Hepatocyte (in vitro differentiated cells): ENCODE measurements around the gene ABCC6. TPM values are rescaled to one million over a fixed set of nuclear protein-coding genes. Genes with fewer than 3 reads are reported as not detected.

Experiments
- DNase-seq: peaks from one replicate; pipeline ENCODE4 v3.0.0-alpha.2; 2016; ENCODE audit warnings: low spot score
- H2AFZ ChIP-seq: fragments of 200-600 bp; sonication (generic); 2 replicates; pipeline ENCODE4 v1.6.0; 2016; ENCODE audit warnings: antibody characterized with exemption, mild to moderate bottlenecking
- H3K27ac ChIP-seq: fragments of 200-600 bp; sonication (generic); 2 replicates; pipeline ENCODE4 v1.5.1; 2016; ENCODE audit warnings: mild to moderate bottlenecking
- H3K27me3 ChIP-seq: fragments of 200-600 bp; sonication (generic); 2 replicates; pipeline ENCODE4 v1.6.1; 2016
- H3K36me3 ChIP-seq: fragments of 200-600 bp; sonication (generic); replicated peaks from 2 replicates; pipeline ENCODE4 v1.5.1; 2016; ENCODE audit warnings: low read depth; ENCODE audit not compliant: insufficient read depth
- H3K4me1 ChIP-seq: fragments of 200-600 bp; sonication (generic); 2 replicates; pipeline ENCODE4 v1.5.1; 2016; ENCODE audit warnings: mild to moderate bottlenecking, moderate library complexity; ENCODE audit not compliant: insufficient read depth
- H3K4me2 ChIP-seq: fragments of 200-600 bp; sonication (generic); 2 replicates; pipeline ENCODE4 v1.6.0; 2016
- H3K4me3 ChIP-seq: fragments of 200-600 bp; sonication (generic); 2 replicates; pipeline ENCODE4 v1.5.1; 2016; ENCODE audit warnings: mild to moderate bottlenecking
- H3K79me2 ChIP-seq: fragments of 200-600 bp; sonication (generic); 2 replicates; pipeline ENCODE4 v1.6.0; 2017; ENCODE audit warnings: mild to moderate bottlenecking
- H3K9me2 ChIP-seq: fragments of 200-600 bp; sonication (generic); replicated peaks from 2 replicates; pipeline ENCODE4 v1.6.0; 2017; ENCODE audit warnings: mild to moderate bottlenecking; ENCODE audit not compliant: insufficient read depth
- H3K9me3 ChIP-seq: fragments of 200-600 bp; sonication (generic); 2 replicates; pipeline ENCODE4 v1.5.1; 2016; ENCODE audit warnings: low read depth, mild to moderate bottlenecking
- H4K20me1 ChIP-seq: fragments of 200-600 bp; sonication (generic); 2 replicates; pipeline ENCODE4 v1.6.0; 2016; ENCODE audit warnings: mild to moderate bottlenecking; ENCODE audit not compliant: insufficient read depth, poor library complexity, severe bottlenecking
- CTCF ChIP-seq: fragments of 200-600 bp; sonication (generic); IDR thresholded peaks from 2 replicates; pipeline ENCODE4 v1.5.1; 2016; ENCODE audit warnings: antibody characterized with exemption, mild to moderate bottlenecking; ENCODE audit not compliant: poor library complexity
- EZH2 ChIP-seq: fragments of 200-600 bp; sonication (generic); IDR thresholded peaks from 2 replicates; pipeline ENCODE4 v1.6.1; 2016; ENCODE audit warnings: antibody characterized with exemption, mild to moderate bottlenecking, borderline replicate concordance
- EZH2phosphoT487 ChIP-seq: fragments of 200-600 bp; sonication (generic); IDR thresholded peaks from one replicate; pipeline ENCODE4 v1.6.1; 2018; ENCODE audit warnings: antibody characterized with exemption, mild to moderate bottlenecking, low read depth, moderate library complexity; ENCODE audit not compliant: unreplicated experiment, severe bottlenecking
- WGBS: methylation state at CpG from one replicate; pipeline ENCODE4 v1.1.6; 2016; ENCODE audit warnings: low lambda C conversion rate; ENCODE audit errors: missing lambda C conversion rate; 5-methylcytosine and 5-hydroxymethylcytosine counted together
- polyA plus RNA-seq: library from polyadenylated mRNA; unstranded; fragments of >200 nt; fragmentation: Nextera tagmentation; extraction: Ambion mirVana; gene quantifications from 2 replicates; pipeline ENCODE4 v1.2.1, GENCODE V29; 2016
- total RNA-seq: library from RNA; depleted of rRNA; stranded (reverse); fragments of >200 nt; gene quantifications from 2 replicates; pipeline ENCODE4 v1.2.3, GENCODE V29; 2014

Gene ABCC6
- total and polyA plus RNA-seq, 2 experiments from 2014 or later = 41.2 to 46.8 TPM

- Histone ChIP-seq H3K9me2 (no peaks in the 10 kb centered on the region), H3K27me3 (no peaks in the 10 kb centered on the region), H3K4me1 (no peaks in the 10 kb centered on the region), H3K27ac (no peak overlapping the region), H2AFZ (no peak overlapping the region), H3K4me3 (no peak overlapping the region), H3K36me3 (no peaks in the 10 kb centered on the region), H4K20me1 (no peaks in the 10 kb centered on the region), H3K9me3 (no peaks in the 10 kb centered on the region), H3K4me2 (no peak overlapping the region), H3K79me2 (no peaks in the 10 kb centered on the region)
- DNase-seq = no peak
- TF ChIP-seq EZH2 (no peak), EZH2phosphoT487 (no peak), CTCF (no peak)
- 97% methylated on average over 6 of the region's 6 CpGs for WGBS
These were observed 102.0 kb downstream of the ABCC6 start for GRCh38 chr16:16121185-16121727.

- DNase-seq = no peak
- H2AFZ ChIP-seq = no peak overlapping the region
- H3K27me3 ChIP-seq = no peaks in the 10 kb centered on the region
- no peaks in the 10 kb centered on the region for H3K9me2 ChIP-seq
- no peak overlapping the region for H3K4me2 ChIP-seq
- no peaks in the 10 kb centered on the region for H4K20me1 ChIP-seq
- no peaks in the 10 kb centered on the region for H3K36me3 ChIP-seq
- H3K9me3 ChIP-seq = no peaks in the 10 kb centered on the region
- TF ChIP-seq EZH2phosphoT487 = no peak
- no peak for TF ChIP-seq EZH2
- H3K27ac ChIP-seq = no peak overlapping the region
- H3K4me1 ChIP-seq = no peaks in the 10 kb centered on the region
- WGBS = 95% methylated on average over 17 of the region's 17 CpGs
- H3K4me3 ChIP-seq = no peak overlapping the region
- H3K79me2 ChIP-seq = no peaks in the 10 kb centered on the region
These were observed 102.7 kb downstream of the ABCC6 start for GRCh38 chr16:16120382-16121184.

- H3K9me2 ChIP-seq = no peaks in the 10 kb centered on the region
- TF ChIP-seq EZH2phosphoT487 = no peak
- TF ChIP-seq CTCF = no peak
- TF ChIP-seq EZH2 = no peak
- H3K4me1 ChIP-seq = no peaks in the 10 kb centered on the region
- DNase-seq = no peak
- no peaks in the 10 kb centered on the region for H3K36me3 ChIP-seq
- H3K27me3 ChIP-seq = no peaks in the 10 kb centered on the region
- no peak overlapping the region for H3K27ac ChIP-seq
- WGBS = 90% methylated on average over 8 of the region's 8 CpGs
- H4K20me1 ChIP-seq = no peaks in the 10 kb centered on the region
- H2AFZ ChIP-seq = no peak overlapping the region
- H3K4me2 ChIP-seq = no peak overlapping the region
- H3K9me3 ChIP-seq = no peaks in the 10 kb centered on the region
- no peak overlapping the region for H3K4me3 ChIP-seq
- H3K79me2 ChIP-seq = no peaks in the 10 kb centered on the region
These were observed 103.3 kb downstream of the ABCC6 start for GRCh38 chr16:16120044-16120381.

- DNase-seq = no peak
- no peak overlapping the region for H3K4me3 ChIP-seq
- H3K79me2 ChIP-seq = no peaks in the 10 kb centered on the region
- no peak overlapping the region for H2AFZ ChIP-seq
- no peaks in the 10 kb centered on the region for H3K27me3 ChIP-seq
- H3K36me3 ChIP-seq = no peaks in the 10 kb centered on the region
- no peak overlapping the region for H3K27ac ChIP-seq
- H3K4me2 ChIP-seq = no peak overlapping the region
- H3K9me3 ChIP-seq = no peaks in the 10 kb centered on the region
- H4K20me1 ChIP-seq = no peaks in the 10 kb centered on the region
- 100% methylated on average over 7 of the region's 7 CpGs for WGBS
- TF ChIP-seq EZH2 (no peak), CTCF (no peak), EZH2phosphoT487 (no peak)
- H3K9me2 ChIP-seq = no peaks in the 10 kb centered on the region
- no peaks in the 10 kb centered on the region for H3K4me1 ChIP-seq
These were observed 105.0 kb downstream of the ABCC6 start for GRCh38 chr16:16118337-16118736.
